HL-60/S4 treated with retinoic acid at 250 ng/mL for 4 days and 3 days (cell line): ENCODE results near the gene DCC.

ENCODE experiments used
- in situ Hi-C: fragments of 300-500 bp; cut with MboI; formaldehyde crosslinking; loops from 2 replicates; pipeline ENCODE4 v1.7.0; 2022; ENCODE audit warnings: low sequenced_read_pairs

The DCC gene

GRCh38 chr18:52791321-52791720 is 451.3 kb downstream of the DCC start:
- in situ Hi-C loops, result no loop called here

GRCh38 chr18:52812834-52813233 is 472.8 kb downstream of the DCC start:
- in situ Hi-C loops, result no loop called here

DNA sequence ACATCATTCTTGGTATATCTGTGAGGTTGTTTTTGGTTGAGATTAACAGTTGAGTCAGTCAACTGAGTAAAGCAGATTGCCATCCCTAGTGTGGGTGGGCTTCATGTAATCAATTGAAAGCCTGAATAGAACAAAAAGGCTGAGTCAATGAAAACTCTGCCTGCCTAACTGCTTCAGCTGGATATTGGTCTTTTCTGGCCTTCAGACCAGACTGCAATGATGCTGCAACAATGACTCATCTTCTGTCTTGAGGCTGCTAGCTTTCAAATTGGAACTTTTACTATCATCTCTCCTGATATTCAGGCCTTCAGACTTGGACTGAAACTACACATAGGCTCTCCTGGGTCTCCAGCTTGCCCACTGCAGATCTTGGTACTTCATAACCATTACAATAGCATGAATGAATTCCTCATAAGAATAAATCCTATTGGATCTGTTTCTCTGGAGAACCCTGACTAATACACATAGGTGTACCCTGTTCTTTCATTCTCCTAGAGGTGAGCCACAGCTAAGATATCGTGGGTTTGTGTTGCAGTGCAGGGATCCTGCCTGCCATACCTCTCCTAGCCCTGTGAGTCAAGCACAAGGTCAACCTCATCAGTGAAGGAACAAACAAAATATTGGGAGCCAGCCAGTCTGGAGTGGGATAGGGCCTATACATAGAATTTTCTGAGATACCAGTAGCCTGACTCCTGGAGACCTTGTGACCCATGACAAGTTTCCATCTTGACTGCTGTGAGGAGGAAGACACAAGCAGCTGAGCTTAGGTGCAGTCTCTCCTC is 473.8 kb downstream of the DCC start:
- in situ Hi-C loops, result no loop called here

DNA sequence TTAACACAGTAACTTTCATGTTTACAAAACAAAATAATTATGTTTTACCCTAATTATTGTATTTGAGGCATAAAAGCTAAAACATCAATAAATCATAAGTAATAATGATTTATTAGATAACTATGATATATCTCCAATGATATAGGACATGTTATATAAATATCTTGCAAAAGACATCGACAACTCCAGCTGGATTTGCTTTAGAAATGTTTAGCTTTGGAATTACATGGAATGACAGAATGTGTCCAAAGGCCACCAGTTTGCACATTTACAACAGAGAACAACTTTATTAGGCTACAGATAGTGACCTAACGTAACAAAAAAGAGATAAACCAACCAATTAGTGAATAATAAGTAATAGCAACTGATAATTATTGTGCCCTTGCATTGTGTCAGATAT is 475.7 kb downstream of the DCC start:
- in situ Hi-C loops, result no loop called here

DNA sequence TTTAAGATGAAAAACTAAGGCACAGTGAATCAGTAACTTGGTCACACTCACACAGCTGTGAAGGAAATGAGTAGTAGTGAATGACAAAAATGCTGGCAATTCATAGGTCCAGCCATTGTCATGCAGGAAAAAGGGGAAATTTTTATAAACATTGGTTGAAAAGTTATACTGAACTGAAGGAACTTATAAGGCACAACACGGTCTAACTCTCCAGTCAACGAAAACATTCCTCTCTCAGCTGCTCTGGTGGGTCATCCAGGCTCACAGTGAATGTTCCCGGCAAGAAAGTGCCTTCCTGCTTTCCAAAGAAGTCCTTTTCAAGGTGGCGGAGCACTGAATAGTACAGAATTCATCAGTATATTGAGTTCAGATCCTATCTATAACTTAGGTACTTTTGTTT is 476.1 kb downstream of the DCC start:
- in situ Hi-C loops, result no loop called here

GRCh38 chr18:52822160-52822559 is 482.2 kb downstream of the DCC start:
- in situ Hi-C loops, result no loop called here

- in situ Hi-C loops, result no loop called here
Measured at GRCh38 chr18:52824126-52824525, 484.1 kb downstream of the DCC start.

- in situ Hi-C loops, result no loop called here
Measured at GRCh38 chr18:52826994-52827393, 487.0 kb downstream of the DCC start.

DNA sequence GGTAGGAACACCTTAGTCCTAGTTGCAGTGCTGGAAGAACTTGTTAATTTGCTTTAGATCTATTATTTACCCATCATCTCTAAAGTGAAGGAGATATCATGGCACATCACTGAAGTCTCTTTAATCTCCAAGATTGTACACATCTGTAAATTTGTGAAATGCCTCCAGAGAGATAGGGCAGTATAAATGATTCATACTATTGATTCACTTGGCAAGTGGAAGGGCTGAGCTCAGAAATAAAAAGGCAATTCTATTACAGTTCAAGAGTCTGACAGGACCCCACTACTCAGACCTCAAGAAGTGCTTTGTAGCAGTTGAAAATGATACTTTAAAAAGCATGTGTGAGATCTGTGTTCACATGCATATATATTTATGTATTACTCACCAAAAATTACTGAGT is 489.3 kb downstream of the DCC start:
- in situ Hi-C loops, result no loop called here

- in situ Hi-C loops, result no loop called here
Measured at GRCh38 chr18:52829876-52830405, 489.9 kb downstream of the DCC start.

GRCh38 chr18:52844323-52844722 is 504.3 kb downstream of the DCC start:
- in situ Hi-C loops, result no loop called here

DNA sequence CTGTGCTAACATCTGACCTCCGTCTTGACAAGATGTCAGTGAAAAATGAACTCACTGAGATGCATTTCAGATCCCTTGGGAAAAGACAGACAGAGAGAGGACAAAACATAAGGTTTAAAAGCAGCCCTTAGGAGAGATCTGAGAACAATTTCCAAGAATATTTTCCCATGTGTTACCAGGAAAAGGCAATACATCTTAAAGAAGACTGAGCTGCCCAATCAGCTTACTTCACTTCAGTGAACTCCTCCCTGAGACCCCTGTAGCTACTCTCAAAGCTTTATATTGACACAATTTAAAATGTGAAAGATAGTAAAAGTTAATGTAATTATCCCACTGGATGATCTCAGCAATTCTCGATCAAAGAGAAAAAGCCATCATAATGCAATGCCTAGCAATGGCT is 505.0 kb downstream of the DCC start:
- in situ Hi-C loops, result no loop called here

DNA sequence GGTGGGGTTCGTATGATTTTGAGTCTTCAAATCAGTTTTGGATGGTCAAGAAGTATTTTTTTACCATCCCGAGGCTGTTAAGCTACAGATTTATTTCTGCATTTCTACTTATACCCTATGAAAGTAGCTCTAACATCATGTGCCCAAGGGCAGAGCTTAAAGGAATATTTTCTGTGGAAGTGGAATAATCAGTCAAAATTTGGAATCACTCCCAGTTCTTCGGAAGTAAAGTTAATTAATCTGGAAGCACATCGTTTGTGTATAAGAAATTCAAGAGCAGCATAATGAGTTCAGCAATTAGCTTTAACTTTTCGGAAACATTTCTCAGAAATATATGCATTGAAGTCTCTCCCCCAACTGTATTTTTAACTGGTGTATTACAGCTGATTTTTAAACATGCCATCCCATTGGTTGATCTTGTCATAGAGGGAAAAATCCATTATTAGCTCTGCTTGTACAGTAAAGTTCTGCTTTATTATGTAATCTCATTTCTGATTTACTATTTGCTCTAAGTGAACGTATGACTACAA is 510.1 kb downstream of the DCC start:
- in situ Hi-C loops, result no loop called here

DNA sequence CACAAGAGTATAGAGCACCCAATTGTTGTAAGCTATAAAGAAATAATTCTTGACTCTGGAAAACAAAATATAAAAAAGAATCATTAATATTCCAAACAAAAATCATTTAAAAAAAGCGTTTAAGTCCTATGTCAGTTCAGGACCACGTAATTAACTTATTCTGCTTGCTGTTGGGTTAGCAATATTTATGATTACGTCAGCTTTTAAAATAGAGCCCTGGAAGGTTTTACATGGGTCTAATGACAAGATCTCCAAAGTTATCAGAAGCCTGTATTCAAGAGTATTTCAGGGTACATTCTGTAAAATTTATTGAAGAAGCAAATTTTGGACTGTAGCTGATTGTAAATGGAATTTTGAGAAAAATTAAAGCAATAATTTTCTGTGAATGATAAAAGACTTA is 521.6 kb downstream of the DCC start:
- in situ Hi-C loops, result no loop called here

GRCh38 chr18:52869349-52869923 is 529.4 kb downstream of the DCC start:
- in situ Hi-C loops, result no loop called here

DNA sequence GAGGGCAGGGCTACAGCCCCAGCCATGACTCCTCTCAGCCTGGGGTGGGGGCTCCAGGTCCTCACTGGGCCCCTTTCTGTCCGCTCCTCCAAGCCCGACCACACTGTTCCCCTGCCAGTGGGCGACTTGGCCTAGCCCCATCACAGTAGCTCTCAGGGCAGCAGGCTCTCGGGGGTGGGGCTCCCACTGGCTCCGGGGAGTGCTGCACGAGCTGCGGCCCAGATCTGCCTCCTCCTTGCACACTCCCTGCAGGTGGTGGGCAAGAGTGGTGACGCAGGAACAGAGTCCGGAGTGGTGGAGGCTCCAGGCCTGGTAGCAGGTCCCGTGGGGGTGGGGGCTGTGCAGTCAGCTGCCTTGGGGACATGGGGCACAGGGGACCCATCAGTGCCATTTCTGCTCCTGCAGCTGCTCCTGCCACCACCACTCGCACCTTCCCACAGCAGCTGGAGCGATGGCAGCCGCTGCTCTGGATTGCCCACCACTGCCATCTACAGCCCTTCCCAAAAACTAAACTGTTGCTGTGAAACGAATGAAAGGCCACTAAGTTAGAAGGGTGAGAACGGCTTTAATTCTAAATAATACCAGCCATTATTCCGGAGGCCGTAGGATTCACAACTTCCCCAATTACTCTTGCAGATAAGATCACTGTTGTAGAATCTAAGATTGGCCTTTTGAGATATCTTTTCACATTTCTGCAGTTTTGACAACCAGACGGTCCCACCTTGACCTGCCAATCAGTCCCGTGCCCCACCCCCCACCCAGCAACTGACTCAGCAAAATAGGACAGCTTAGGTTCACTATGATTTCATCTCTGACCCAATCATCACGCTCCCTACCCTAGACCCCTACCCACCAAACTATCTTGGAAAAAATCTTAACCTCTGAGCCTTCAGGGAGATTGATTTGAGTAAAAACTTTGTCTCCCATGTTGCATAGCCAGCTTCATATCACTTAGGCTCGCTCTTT is 530.2 kb downstream of the DCC start:
- in situ Hi-C loops, result no loop called here

DNA sequence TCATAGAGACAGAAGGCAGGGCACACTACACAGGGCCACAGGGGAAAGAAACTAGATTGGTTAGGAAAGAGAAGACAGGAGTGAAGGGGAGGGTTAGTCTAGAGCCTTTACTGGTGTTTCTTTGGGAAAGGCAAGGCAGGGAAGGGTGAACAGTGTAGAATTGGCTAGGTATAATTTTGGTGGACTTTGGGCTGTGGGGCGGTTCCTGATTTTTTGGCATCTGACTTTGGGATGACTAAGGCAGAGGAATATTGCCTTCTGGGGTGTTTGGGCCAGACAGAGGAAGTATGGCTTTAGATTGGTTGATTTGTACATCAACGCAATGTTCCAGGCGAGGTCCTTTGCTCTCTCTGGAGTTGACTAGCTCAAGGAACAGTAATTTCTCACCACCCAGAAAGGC is 534.8 kb downstream of the DCC start:
- in situ Hi-C loops, result no loop called here

GRCh38 chr18:52875725-52876124 is 535.7 kb downstream of the DCC start:
- in situ Hi-C loops, result no loop called here

DNA sequence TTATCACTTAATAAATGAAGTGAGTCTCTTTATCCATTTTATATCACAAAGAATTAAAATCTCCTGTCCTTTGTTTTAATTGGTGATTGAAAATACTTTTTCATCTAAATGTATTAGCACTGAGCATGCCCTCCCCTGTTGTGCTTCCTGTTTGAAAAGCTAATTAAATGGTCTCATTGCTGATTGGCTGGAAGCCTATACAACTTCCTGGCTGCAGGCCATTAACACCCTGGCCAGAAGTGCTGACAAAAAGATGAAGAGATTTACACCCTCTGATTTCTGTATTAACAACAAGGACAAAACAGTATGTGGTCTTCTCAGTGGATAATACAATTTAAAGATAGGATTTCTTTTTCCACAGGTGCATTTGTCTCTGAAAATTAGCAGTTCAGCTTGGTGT is 548.0 kb downstream of the DCC start:
- in situ Hi-C loops, result no loop called here

DNA sequence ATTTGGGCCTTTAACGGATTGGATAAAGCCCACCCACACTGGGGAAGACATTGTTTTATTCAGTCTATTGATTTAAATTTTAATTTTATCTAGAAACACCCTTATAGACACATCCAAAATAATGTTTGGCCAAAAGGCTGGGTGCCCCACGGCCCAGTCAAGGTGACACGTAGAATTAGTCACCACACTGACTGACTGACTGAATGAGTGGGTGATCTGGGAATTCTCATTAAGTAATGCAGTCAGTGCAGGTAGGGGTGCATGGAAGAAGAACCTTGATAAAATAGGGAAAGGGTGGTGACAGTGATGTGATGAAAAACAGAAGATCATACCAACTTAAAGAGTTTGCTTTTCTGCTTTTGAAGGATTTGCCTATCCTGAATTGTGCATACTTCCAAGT is 554.8 kb downstream of the DCC start:
- in situ Hi-C loops, result no loop called here
